IMR-90 (cell line): Measurements from ENCODE around the gene HERC3.

ENCODE experiments used
- BHLHE40 ChIP-seq: fragments of 150-350 bp; IDR thresholded peaks from 2 replicates; pipeline ENCODE4 v1.6.1; 2016; ENCODE audit warnings: mild to moderate bottlenecking, low read depth, low read length
- CEBPB ChIP-seq: IDR thresholded peaks from 2 replicates; pipeline ENCODE4 v1.6.1; 2012; ENCODE audit warnings: low read depth, low read length, improper control_type of control experiment
- CHD1 ChIP-seq: IDR thresholded peaks from 2 replicates; pipeline ENCODE4 v1.6.1; 2012; ENCODE audit warnings: low read depth, low read length, improper control_type of control experiment
- FOS ChIP-seq: fragments of 150-350 bp; IDR thresholded peaks from 2 replicates; pipeline ENCODE4 v1.6.1; 2016; ENCODE audit warnings: low read depth, low read length
- MAZ ChIP-seq: IDR thresholded peaks from 2 replicates; pipeline ENCODE4 v1.6.1; 2012; ENCODE audit warnings: low read depth, mild to moderate bottlenecking, low read length, improper control_type of control experiment, moderate library complexity, borderline replicate concordance
- NFE2L2 ChIP-seq: fragments of 150-350 bp; IDR thresholded peaks from 2 replicates; pipeline ENCODE4 v1.6.1; 2016; ENCODE audit warnings: low read depth, mild to moderate bottlenecking, low read length
- POLR2A ChIP-seq: IDR thresholded peaks from 2 replicates; pipeline ENCODE4 v1.6.1; 2012; ENCODE audit warnings: mild to moderate bottlenecking, low read depth, low read length
- RAD21 ChIP-seq: IDR thresholded peaks from 2 replicates; pipeline ENCODE4 v1.6.1; 2012; ENCODE audit warnings: low read length, improper control_type of control experiment
- RCOR1 ChIP-seq: IDR thresholded peaks from 2 replicates; pipeline ENCODE4 v1.6.1; 2012; ENCODE audit warnings: mild to moderate bottlenecking, low read length, improper control_type of control experiment; ENCODE audit not compliant: insufficient replicate concordance
- SMC3 ChIP-seq: fragments of 150-350 bp; IDR thresholded peaks from 2 replicates; pipeline ENCODE4 v1.6.1; 2016; ENCODE audit warnings: low read depth, mild to moderate bottlenecking, antibody characterized with exemption, low read length, moderate library complexity
- TF ChIP-seq, protein P1 (sequence below): conservative IDR thresholded peaks from 2 replicates; pipeline ENCODE4 v1.5.1; 2012; ENCODE audit warnings: mild to moderate bottlenecking, low read depth, low read length, improper control_type of control experiment
- TF ChIP-seq, protein P2 (sequence below): fragments of 150-350 bp; IDR thresholded peaks from 2 replicates; pipeline ENCODE4 v1.6.1; 2016; ENCODE audit warnings: low read depth, mild to moderate bottlenecking, low read length, moderate library complexity, borderline replicate concordance

DNA sequence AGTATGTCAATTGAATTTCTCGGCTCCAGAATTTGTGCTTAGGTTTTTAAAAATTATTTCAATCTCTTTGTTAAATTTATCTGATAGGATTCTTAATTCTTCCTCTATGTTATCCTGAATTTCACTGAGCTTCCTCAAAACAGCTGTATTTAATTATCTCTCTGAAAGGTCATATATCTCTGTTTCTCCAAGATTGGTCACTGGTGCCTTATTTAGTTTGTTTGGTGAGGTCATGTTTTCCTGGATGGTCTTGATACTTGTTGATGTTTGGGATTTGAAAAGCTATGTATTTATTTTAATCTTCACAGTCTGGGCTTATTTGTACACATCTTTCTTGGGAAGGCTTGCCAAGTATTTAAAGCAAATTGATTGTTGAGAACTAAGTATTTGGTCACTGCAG is 24.7 kb upstream of the HERC3 start:
- TF ChIP-seq, protein P1, sequence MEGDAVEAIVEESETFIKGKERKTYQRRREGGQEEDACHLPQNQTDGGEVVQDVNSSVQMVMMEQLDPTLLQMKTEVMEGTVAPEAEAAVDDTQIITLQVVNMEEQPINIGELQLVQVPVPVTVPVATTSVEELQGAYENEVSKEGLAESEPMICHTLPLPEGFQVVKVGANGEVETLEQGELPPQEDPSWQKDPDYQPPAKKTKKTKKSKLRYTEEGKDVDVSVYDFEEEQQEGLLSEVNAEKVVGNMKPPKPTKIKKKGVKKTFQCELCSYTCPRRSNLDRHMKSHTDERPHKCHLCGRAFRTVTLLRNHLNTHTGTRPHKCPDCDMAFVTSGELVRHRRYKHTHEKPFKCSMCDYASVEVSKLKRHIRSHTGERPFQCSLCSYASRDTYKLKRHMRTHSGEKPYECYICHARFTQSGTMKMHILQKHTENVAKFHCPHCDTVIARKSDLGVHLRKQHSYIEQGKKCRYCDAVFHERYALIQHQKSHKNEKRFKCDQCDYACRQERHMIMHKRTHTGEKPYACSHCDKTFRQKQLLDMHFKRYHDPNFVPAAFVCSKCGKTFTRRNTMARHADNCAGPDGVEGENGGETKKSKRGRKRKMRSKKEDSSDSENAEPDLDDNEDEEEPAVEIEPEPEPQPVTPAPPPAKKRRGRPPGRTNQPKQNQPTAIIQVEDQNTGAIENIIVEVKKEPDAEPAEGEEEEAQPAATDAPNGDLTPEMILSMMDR: no peak
- TF ChIP-seq POLR2A (no peak), RAD21 (no peak), NFE2L2 (no peak), CEBPB (no peak), MAZ (no peak), BHLHE40 (no peak), RCOR1 (no peak), CHD1 (no peak), SMC3 (no peak), FOS (no peak)
- TF ChIP-seq, protein P2, sequence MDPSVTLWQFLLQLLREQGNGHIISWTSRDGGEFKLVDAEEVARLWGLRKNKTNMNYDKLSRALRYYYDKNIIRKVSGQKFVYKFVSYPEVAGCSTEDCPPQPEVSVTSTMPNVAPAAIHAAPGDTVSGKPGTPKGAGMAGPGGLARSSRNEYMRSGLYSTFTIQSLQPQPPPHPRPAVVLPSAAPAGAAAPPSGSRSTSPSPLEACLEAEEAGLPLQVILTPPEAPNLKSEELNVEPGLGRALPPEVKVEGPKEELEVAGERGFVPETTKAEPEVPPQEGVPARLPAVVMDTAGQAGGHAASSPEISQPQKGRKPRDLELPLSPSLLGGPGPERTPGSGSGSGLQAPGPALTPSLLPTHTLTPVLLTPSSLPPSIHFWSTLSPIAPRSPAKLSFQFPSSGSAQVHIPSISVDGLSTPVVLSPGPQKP: no peak
